Suprapubic skin (tissue), 3 donors: ENCODE results near the gene ACYP2.

Experiments
- CTCF ChIP-seq, 2 donors: fragments of 200-600 bp in 1 of 2; fragments of 450-650 bp in 1 of 2; sonication (generic) in 1 of 2; IDR thresholded peaks; one replicate each; pipeline ENCODE4 v1.5.1; 2016 to 2019; ENCODE audit warnings: antibody characterized with exemption in 2 of 2, mild to moderate bottlenecking in 1 of 2, moderate library complexity in 1 of 2
- EP300 ChIP-seq: sonication (generic); formaldehyde crosslinking; IDR thresholded peaks from one replicate; pipeline ENCODE4 v1.6.1; 2017; ENCODE audit warnings: antibody characterized with exemption

- no peak for TF ChIP-seq EP300
- TF ChIP-seq CTCF (IDR thresholded peaks at IDR 0.05), result no peak
Observed at GRCh38 chr2:54213082-54213481, 97.7 kb downstream of the ACYP2 start.
